WTC11 (cell line): Measurements from ENCODE around the gene CADM2.

Experiments used
- SP1 ChIP-seq: sonication (generic); formaldehyde crosslinking; conservative IDR thresholded peaks from 2 replicates; pipeline ENCODE4 v1.8.1; 2022; ENCODE audit warnings: missing genetic modification reagents
- ZNF532 ChIP-seq: fragments of 250-450 bp; sonication (Bioruptor Pico); IDR thresholded peaks from 2 replicates; pipeline ENCODE4 v1.9.0; 2021; ENCODE audit warnings: mild to moderate bottlenecking, borderline replicate concordance
- ZNF671 ChIP-seq: fragments of 250-450 bp; sonication (Bioruptor Pico); IDR thresholded peaks from 2 replicates; pipeline ENCODE4 v1.8.0; 2021; ENCODE audit warnings: mild to moderate bottlenecking
- TF ChIP-seq, protein P1 (sequence below): fragments of 200-600 bp; IDR thresholded peaks from 2 replicates; pipeline ENCODE4 v1.8.0; 2022; ENCODE audit warnings: antibody characterized with exemption
- TF ChIP-seq, protein P2 (sequence below): sonication (generic); formaldehyde crosslinking; IDR thresholded peaks from 2 replicates; pipeline ENCODE4 v1.8.0; 2022; ENCODE audit warnings: mild to moderate bottlenecking, missing genetic modification reagents

DNA sequence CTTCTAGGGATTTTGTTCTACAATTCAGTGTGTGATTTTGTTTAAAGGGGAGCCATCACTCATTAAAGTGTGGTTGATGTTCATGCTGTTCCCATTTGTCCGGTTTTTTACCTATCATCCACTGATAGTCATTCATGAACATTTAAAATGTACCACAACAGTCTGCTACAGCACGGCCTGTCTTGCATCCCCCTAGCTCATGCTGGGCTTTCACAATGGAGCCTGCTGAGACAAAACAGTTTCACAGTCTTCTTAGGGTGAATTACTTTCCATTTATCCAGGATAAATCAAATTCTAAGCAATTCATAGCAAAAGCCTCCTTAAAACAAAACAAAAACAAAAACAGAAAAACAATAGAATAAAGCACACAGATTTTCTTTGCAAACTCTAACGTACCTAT lies 627.2 kb downstream of the CADM2 start:
- TF ChIP-seq, protein P1, sequence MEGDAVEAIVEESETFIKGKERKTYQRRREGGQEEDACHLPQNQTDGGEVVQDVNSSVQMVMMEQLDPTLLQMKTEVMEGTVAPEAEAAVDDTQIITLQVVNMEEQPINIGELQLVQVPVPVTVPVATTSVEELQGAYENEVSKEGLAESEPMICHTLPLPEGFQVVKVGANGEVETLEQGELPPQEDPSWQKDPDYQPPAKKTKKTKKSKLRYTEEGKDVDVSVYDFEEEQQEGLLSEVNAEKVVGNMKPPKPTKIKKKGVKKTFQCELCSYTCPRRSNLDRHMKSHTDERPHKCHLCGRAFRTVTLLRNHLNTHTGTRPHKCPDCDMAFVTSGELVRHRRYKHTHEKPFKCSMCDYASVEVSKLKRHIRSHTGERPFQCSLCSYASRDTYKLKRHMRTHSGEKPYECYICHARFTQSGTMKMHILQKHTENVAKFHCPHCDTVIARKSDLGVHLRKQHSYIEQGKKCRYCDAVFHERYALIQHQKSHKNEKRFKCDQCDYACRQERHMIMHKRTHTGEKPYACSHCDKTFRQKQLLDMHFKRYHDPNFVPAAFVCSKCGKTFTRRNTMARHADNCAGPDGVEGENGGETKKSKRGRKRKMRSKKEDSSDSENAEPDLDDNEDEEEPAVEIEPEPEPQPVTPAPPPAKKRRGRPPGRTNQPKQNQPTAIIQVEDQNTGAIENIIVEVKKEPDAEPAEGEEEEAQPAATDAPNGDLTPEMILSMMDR: no peak
- TF ChIP-seq ZNF532 (no peak), ZNF671 (CRISPR knock-in tag) (no peak), SP1 (CRISPR knock-in tag) (no peak)
- TF ChIP-seq, protein P2, sequence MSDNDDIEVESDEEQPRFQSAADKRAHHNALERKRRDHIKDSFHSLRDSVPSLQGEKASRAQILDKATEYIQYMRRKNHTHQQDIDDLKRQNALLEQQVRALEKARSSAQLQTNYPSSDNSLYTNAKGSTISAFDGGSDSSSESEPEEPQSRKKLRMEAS (CRISPR knock-in tag): no peak
